Measurements from ENCODE around the gene LCT.
"Not testable (repeated sequence)": the region's sequence is repeated elsewhere in the genome, so short reads cannot be mapped to it uniquely, and the experiment has no call there.

The LCT gene

DNA sequence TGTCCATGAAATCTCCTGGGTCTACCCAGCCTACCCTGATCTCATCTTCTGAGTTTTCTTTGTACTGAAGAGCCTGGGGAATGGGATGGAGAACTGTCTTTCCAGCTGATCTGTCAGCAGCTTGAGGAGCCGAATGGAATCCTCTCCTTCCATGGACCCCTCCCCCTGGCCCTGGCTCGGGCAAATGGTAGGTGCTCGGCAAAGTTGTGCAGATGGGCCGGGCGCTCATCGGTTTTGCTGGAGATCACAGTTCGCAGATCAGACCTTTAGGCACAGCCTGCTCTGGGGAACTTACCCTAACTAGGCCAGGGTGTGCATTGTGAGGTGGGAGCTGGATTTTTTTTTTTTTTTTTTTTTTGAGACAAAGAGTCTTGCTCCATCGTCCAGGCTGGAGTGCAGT lies 40.4 kb downstream of the LCT start:
- no peak for DNase-seq

DNA sequence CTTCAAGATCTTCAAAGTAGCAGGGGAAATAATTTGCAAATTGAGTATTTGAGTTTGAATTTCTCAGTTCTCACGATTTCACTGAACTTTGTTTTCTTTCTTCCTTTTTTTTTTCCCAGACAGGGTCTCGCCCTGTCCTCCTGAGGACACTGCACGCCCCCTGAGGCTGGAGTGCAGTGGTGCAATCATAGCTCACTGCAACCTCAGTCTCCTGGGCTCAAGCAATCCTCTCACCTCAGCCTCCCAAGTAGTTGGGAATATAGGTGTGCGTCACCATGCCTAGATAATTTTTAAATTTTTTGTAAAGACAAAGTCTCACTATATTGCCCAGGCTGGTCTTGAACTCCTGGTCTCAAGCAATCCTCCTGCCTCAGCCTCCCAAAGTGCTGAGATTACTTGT lies 41.3 kb downstream of the LCT start:
- DNase-seq = not testable (repeated sequence)

DNA sequence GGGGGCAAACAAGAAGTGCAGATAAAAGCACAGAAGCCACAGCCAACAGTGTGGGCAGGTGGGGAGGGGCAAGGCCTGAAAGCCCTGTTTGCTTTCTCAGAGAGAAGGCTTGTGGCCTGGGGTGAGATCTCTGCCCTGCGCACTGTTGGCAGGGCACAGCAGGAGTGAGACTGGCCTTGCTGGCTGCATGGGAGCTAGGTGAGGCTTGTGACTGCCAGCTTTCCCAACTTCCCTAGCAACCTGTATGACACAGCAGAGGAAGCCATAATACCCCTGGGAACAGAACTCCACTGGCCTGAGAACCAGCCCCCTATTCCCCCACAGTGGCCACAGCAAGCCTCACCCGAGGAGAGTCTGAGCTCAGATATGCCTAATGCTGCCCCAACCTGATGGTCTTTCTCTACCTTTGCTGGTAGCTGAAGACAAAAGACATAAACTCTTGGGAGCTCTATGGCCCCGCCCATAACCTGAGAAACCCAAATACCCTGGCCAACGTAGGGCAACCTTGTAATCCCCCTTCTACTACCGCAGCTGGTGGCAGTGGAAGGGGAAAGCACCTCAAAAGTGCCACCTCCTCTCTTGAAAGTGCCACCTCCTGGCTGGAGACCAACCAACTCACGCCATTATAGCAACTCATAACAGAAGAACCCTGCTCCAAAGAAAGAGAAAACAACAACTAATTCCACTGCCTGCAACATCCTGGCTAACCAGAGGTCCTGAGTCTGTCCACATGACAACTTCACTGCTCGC lies 44.4 kb downstream of the LCT start:
- no peak for DNase-seq

DNA sequence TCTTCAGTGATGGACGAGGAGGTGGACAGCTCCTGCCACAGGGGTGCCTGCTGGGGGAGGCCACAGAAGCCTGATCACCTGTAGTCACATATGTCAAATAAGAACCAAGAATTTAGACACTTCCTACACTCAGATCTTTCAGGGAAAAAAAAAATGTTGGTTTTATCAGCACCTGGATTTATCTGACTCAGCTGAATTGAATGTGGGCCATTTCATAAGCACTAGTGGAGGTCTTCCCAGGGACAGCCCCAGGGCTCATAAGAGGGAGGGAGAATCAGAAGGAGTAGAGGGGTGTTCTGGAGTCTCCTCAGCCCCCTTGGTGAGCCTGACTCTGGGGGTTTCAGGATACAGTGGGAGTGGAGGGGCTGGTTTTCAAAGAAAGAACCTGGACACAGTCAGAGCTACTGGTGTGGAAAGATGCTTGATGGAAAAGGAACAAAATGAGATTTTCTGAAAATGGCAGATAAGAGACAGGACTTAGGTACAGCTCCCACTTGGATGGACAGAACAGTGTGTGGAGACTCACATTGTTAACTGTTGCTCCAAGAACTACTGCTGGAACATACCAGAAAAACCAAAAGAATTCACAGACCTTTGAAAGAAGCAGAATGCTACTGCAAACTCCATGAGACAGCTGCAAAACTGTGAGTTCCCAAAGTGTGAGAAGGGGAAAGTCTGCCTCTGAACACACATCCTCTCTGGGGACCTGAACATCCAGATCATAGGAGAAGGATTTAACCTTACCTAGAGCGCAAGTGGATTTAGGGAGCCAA lies 45.4 kb downstream of the LCT start:
- DNase-seq = no peak

DNA sequence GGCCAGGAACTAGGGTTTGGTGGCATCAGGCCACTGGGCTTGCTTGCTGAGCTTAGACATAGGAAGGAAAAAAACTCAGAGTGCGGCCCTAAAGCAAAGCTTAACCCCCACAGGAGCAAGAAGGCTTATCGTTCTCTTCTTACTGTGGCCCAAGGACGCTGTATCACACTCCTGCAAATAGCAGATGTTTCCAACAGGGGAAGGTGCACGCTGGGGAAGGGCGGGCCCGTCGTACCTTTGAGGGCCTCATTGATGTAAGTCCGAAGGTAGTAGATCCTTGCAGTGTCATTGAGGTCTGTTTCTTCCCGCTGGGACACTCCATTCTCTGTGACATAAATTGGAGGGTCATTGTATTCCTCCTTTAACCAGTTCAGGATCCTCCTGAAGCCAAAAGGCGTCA lies 46.6 kb downstream of the LCT start:
- DNase-seq = no peak

DNA sequence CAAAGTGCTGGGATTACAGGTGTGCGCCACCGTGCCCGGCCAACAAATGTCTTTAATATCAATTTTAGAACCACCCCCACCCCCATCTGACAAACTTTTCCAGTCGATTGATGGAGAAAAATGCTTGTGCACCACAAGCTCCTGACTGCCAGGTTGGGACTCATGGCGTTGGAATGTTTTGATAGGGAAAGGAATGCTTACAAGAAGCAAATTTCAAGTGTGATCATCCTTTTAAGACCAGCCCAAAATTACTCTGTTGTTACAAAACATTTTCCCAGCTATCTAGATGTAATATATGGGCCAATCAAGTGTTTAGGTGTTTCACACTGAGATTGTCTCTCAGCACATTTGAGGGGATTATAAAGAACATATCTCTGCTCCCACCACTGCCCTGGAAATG lies 50.2 kb downstream of the LCT start:
- DNase-seq = no peak

DNA sequence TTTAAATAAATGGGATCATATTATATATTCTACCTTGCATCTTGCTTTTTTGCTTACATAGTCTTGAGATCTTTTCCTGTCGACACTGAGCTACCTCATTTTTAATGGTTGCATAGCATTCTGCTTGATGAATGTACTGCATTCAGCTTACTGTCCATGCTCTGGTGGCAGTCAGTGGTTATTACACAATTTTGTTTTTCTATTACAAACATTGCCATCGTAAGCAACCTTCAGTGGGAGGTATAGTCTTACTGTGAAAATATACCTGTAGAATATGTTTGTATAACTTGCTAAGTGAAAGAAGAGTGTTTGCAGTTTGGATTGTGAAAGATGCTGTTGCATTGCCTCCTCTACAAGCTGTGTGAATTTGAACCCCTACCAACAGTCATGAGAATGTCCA lies 52.0 kb downstream of the LCT start:
- DNase-seq = no peak

DNA sequence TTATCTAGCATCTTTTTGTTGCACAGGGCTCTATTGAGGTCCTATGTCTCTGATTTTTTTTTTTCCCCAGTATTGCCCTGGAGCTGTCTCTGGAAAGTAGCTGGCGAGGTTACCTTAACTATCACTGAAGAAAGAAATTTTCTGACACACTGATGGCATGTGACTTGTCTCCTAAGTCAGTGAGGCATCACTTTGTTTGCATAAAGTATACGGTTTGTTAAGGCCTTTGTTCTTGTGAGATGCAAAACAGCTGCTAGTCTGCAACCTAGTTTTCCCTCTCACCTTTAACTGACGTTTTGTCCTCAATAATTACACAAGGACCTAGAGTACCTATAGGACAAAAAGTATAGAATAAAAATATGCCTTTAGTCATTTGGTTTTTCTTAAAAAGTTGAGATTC lies 53.5 kb downstream of the LCT start:
- no peak for DNase-seq

DNA sequence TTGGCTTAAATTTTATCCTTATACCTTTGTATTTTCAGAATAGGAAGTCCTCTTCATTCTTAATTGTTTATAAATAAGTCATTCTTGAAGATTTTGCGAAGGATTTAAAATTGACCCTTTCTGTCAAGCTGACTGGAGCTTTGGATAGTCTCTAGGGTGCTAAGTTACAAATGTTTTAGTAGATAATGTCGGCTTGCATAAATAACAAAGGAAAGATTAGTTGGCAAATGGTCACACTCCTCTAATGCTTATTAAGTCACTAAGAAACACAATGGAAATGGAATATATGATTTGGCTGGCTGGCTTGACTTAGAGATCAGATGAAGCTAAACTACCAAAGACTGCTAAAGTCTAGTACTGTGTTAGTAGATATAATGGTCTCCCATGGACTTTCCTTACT lies 54.8 kb downstream of the LCT start:
- DNase-seq = no peak

DNA sequence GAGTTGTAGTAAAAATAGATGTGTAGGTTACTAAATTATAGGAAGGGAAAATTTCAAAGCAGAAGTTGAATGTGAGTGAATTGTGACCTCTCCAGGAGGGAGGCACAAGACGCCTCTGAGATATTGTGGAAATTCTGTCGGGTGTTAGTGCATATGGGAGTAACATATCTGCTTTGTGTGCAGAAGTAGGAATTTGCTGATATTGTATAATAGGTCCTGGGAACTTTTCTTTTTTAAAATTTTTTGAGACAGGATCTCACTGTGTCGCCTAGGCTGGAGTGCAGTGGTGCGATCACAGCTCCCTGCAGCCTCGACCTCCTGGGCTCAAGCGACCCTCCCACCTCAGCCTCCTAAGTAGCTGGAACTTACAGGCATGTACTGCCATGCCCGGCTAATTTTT lies 60.6 kb downstream of the LCT start:
- no peak for DNase-seq

DNA sequence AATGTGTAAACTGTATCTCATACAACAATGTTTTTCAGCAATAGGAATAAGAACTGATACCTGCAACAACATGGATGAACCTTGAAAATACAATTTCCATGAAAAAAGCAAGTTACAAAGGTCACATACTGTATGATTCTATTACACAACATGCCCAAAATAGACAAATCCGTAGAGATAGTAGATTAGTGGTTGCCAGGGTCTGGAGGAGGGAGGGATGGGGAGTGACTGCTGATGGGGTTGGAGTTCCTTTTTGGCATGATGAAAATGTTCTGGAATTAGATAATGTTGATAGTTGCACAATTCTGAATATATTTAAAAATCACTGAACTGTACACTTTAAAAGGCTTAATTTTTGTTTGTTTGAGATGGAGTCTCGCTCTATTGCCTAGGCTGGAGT lies 61.6 kb downstream of the LCT start:
- no peak for DNase-seq

DNA sequence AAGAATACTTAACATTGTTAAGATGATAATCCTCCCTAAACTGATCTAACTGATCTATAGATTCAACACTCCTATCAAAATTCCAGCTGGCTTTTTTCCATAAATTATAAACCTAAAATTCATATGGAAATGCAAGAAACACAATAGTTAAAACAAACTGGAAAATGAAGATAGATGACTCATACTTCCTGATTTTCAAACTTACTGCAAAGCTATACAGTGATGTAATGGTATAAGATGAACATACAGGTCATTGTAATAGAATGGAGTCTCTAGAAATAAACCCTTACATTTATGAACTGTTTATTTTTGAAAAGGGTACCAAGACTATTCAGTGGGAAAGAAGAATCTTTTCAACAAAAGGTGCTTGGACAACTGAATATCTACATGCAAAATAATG lies 63.1 kb downstream of the LCT start:
- no peak for DNase-seq

DNA sequence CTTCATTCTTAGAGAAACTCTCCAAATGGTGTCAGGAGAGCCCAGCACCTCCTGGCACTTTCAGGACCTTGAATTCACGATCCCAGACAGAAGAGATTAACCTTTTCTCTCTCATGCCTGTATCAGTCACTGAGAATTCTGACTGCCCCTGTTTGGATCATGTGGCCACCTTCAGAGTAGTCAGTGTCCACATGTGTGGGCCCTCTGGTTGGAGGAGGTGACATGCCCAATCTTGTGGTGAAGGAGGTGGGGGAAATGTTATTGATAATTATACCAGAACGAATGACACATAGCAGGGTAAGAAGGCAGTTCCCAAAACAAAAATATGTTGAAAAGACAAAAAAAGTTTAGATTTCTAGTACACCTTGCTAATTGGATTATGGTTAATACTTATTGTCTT lies 63.7 kb downstream of the LCT start:
- DNase-seq = no peak

DNA sequence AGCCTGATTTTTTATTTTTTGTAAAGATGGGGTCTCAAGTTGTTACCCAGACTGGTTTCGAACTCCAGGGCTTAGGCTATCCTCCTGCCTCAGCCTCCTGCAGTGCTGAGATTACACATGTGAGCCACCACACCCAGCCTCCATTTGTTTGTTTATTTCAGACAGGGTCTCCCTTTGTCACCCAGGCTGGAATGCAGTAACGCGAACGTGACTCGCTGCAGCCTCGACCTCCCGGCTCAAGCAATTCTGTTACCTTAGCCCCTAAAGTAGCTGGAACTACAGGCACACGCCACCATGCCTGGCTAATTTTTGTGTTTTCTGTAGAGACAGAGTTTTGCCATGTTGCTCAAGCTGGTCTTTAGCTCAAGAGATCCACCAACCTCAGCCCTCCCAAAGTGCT lies 68.1 kb downstream of the LCT start:
- DNase-seq = no peak

DNA sequence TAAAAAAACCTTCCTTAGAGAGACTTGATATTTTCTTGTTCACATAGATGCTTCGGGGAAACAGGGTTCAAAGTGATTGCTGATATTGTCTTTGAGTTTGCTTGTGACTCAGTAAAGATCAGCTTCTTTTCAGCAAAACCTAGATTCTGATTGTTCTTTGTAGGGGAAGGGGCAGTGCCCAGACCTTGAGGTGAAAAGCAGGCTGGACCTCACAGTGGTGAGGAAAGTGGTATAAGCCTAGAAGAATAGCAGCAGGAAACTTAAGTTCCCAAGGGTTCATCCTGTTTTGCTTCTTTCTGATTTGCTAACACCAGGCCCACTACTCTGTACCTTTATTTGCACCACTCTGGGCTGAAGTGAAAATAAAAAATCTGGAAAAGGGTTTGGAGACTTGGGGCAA lies 74.5 kb downstream of the LCT start:
- no peak for DNase-seq

DNA sequence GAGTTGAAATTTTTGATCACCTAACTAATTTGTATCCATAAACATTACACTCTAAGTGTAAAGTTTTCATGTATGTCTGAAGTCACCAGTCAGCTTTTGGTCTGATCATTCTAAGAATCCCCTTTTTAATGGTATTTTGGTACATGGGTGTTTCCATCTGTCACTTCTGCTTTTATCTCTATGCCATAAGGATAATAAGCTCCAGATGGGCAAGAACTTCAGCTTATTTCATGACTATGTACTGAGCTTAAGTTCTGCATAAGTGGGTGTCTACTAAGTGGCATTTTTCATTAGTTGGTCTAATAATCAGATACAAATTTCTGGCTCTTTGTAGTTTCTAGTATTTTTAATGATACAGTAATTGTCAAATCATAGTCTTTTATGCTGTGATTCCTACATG lies 75.0 kb downstream of the LCT start:
- DNase-seq = no peak

DNA sequence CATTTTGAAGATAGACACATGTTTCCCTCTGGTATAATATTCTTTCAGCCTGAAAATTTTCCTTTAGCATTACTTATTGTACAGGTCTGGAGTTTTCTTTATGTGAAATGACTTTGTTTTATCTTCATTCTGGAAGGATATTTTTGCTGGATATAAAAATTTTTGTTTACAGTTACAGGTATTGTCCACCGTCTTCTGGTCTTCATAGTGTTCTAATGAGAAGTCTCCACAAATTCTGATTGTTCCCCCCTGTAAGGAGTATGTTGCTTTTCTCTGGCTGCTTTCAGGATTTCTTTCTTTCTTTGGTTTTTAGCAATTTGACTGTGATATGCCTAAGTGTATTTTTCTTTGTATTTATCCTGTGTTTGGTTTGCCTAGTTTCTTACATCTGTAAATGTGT lies 80.3 kb downstream of the LCT start:
- DNase-seq = no peak

DNA sequence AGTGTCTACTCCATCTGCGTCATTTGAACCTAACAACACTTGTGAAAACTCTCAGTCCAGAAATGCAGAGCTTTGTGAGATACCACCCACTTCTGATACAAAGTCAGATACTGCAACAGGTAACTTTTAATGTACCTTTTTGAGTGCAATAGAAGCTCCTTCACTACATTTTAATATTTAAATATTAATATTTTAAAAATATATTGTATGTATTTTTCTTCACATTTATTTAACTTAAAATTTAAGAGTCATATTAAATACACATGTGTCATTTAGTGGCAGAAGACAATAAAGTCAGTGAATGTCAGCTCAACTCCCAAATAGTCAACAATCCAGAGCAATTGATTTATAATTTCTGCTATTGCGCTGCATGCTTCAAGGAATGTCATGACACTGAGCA lies 81.4 kb downstream of the LCT start:
- DNase-seq = no peak

DNA sequence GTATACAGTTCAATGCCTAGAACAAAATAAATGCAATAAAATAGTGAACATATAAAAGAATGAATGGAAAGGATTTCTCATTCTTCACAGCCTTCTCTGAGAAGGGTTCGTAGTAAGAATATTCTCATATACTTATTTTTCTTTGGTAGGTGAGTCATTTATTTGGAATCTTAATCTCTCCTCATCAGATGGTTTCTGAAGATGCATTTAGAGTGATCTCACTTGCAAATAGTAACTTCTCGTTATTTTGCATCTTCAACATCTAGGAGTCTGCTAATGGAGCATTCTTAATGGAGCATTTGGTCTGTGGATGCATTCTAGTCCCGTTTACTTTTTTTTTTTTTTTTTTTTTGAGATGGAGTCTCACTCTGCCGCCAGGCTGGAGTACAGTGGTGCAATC lies 91.4 kb downstream of the LCT start:
- DNase-seq = no peak

DNA sequence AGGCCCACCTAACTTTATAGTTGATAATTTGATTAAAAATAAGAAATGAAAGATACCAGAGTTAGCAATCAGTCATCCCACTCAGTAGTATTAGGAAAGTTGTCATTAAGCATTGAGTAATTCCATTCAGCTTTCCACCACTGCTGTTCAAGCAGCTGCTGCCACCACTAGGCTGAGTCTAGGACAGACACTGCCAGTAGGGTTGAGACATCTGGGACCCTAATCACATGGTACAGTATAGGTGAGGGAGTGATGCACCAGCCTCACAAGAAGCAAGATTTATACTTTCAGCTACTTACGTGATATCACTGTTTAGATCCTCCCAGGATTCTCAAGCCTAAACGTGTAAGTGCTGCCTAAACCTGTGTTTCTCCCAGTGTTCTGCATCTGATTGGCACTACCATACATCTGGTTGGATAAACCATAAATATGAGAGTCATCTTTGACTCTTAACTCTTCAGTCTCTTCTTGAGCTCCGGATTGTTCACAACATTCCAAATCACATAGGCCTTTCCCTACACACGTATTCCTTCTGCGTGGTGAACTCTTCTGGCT lies 92.1 kb downstream of the LCT start:
- no peak for DNase-seq

DNA sequence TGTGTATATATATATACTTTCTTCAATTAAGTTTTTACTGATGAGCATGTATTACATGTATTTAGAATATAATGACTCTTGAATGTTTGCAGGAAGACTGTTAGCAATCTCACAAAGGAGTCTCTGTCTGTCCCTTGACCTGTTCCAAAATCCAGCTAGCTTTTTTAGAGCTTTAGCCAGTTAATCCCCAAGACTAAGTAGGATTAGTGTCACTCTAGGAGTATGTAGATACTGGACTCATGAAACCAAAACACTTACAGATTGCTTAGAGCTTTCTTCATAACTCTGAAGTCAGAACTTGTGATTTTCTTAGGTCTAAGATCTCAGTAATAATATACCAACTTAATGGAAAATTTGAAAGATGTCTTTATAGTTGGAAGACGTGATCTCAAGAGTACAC lies 93.1 kb downstream of the LCT start:
- no peak for DNase-seq

DNA sequence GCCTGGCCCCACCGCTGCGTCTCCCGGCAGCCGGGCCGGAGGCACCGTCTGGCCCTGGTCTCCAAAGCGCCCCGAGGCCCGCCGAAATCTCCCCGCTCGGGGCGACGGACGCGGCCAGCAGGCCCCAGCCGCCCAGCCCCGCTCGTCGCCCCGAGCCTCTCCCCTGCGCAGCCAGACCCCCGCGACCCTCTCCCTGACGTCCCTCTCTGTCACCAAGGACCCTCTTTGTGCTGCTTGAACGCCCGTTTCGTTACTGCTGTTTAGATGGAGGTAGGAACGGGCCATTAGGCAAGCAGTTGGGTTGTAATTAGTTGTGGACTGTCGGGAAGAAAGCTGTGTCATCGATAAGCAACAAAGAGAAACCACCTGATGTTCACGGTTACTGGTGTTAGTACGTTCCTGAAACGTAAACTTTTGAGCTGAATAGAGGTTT lies 94.6 kb downstream of the LCT start:
- DNase-seq = peak; percentile 28

DNA sequence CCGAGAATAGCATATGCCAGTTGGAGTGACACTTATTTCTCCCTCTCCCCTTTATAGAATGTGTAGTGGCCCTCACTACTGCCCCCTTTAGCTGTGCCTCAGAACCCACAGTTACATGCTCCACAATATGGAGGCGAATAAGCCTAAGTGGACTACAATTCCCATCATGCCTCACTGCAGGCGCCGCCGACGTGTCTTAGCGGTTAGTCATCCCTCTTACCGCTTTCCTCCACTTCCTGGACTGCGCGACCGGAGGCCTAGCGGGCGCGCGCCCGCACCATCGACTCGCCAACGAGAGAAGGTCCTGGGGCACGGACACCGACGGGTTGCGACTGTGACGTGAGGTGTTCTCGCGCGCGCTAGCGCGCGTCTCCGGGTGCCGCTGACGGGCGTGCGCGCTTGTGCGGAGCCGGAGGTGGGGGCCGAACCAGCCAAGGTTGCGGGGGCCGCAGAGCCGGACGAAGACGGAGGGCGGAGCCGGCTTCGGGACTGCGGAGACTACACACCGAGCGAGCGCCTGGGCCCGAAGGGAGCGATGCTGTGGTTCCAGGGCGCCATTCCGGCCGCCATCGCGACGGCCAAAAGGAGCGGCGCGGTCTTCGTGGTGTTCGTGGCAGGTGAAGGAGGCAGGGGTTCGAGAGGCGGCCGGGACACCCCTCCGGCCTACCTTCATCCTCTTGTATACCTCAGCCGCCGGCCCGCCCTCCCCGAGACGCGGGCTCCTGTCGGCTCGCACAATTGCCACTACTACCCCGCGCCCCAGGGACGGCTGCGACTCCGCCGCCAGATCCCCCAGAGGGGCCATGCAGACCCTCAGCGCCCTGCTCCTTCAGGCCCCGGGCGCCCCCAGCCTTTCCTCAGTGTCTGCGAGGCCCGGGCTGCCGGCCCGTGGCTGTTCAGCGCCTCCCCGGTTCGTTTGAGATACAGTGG lies 95.3 kb downstream of the LCT start, which contains the start of gene UBXN4:
Gene UBXN4 (plus strand): TSS at position 461 of the 930 bp plus-strand sequence. CDS start 75 bp downstream, at position 536.
- peak; percentile 94 for DNase-seq
